Measurements from ENCODE around the gene PPP2R2B.

GRCh38 chr5:146633323-146633764, 245.2 kb downstream of the PPP2R2B start:
- TF ChIP-seq CTCF (IDR thresholded peaks at IDR 0.05) = no peak
- TF ChIP-seq POLR2A (IDR thresholded peaks at IDR 0.05) = no peak
